GM18867 (cell line): ENCODE results near the gene SLC35F3.
"Not testable (repeated sequence)": the region's sequence is repeated elsewhere in the genome, so short reads cannot be mapped to it uniquely, and the experiment has no call there.

ENCODE experiments used
- ATAC-seq: cut with Tn5 transposase; IDR thresholded peaks from one replicate; pipeline ENCODE4 v1.9.1; 2021; ENCODE audit warnings: mild to moderate bottlenecking, moderate library complexity; ENCODE audit not compliant: unreplicated experiment

SLC35F3 gene

GRCh38 chr1:234176000-234176399 lies 271.5 kb downstream of the SLC35F3 start:
- no peak for ATAC-seq

- ATAC-seq, result not testable (repeated sequence)
These were observed 272.4 kb downstream of the SLC35F3 start for GRCh38 chr1:234176847-234177246.

- no peak for ATAC-seq
These were observed 281.0 kb downstream of the SLC35F3 start for GRCh38 chr1:234185438-234185837.

GRCh38 chr1:234186037-234186688 lies 281.7 kb downstream of the SLC35F3 start:
- ATAC-seq, result no peak

GRCh38 chr1:234188454-234188792 lies 283.9 kb downstream of the SLC35F3 start:
- no peak for ATAC-seq

- no peak for ATAC-seq
These were observed 293.4 kb downstream of the SLC35F3 start for GRCh38 chr1:234197839-234198238.

GRCh38 chr1:234199476-234200127 lies 295.1 kb downstream of the SLC35F3 start:
- no peak for ATAC-seq

GRCh38 chr1:234200566-234200965 lies 296.1 kb downstream of the SLC35F3 start:
- ATAC-seq, result no peak

GRCh38 chr1:234201600-234201999 lies 297.1 kb downstream of the SLC35F3 start:
- ATAC-seq, result no peak

- ATAC-seq, result no peak
These were observed 301.5 kb downstream of the SLC35F3 start for GRCh38 chr1:234205966-234206365.

GRCh38 chr1:234206651-234207284 lies 302.3 kb downstream of the SLC35F3 start:
- no peak for ATAC-seq

GRCh38 chr1:234208351-234208750 lies 303.9 kb downstream of the SLC35F3 start:
- no peak for ATAC-seq

- ATAC-seq, result no peak
These were observed 304.3 kb downstream of the SLC35F3 start for GRCh38 chr1:234208791-234209190.

- not testable (repeated sequence) for ATAC-seq
These were observed 306.0 kb downstream of the SLC35F3 start for GRCh38 chr1:234210429-234210828.

- ATAC-seq, result not testable (repeated sequence)
These were observed 307.4 kb downstream of the SLC35F3 start for GRCh38 chr1:234211855-234212254.

- ATAC-seq, result peak; percentile 61
These were observed 308.5 kb downstream of the SLC35F3 start for GRCh38 chr1:234212764-234213657.

GRCh38 chr1:234213658-234214128 lies 309.2 kb downstream of the SLC35F3 start:
- no peak for ATAC-seq

GRCh38 chr1:234214129-234214910 lies 309.8 kb downstream of the SLC35F3 start:
- no peak for ATAC-seq

- ATAC-seq, result no peak
These were observed 310.7 kb downstream of the SLC35F3 start for GRCh38 chr1:234214911-234215892.
